ENCODE data around the gene MYO3B.

GRCh38 chr2:170428868-170429267, 250.9 kb downstream of the MYO3B start:
- no peak for TF ChIP-seq CTCF (IDR thresholded peaks at IDR 0.05)
- TF ChIP-seq POLR2A (IDR thresholded peaks at IDR 0.05): no peak

Measured in uterus (tissue), 2 donors.